RWPE2 (cell line): ENCODE results near the gene HLA-E.

ENCODE experiments used
- ATAC-seq: fragments of 200-7000 bp; cut with Tn5 transposase; 3 replicates; pipeline ENCODE4 v1.9.1; 2021; ENCODE audit warnings: low read depth
- DNase-seq: peaks from one replicate; pipeline ENCODE4 v3.0.0-alpha.2; 2020; ENCODE audit warnings: low spot score
- H3K27ac ChIP-seq: fragments of 450-650 bp; 2 replicates; pipeline ENCODE4 v1.5.1; 2017; ENCODE audit warnings: mild to moderate bottlenecking; ENCODE audit not compliant: poor library complexity, severe bottlenecking
- H3K27me3 ChIP-seq: fragments of 250-450 bp; sonication (Bioruptor Pico); 2 replicates; pipeline ENCODE4 v1.5.1; 2021; ENCODE audit warnings: mild to moderate bottlenecking, moderate library complexity; ENCODE audit not compliant: insufficient read depth, poor library complexity, severe bottlenecking
- H3K36me3 ChIP-seq: fragments of 250-450 bp; sonication (Bioruptor Pico); 2 replicates; pipeline ENCODE4 v1.5.1; 2020; ENCODE audit warnings: low read depth, mild to moderate bottlenecking, moderate library complexity
- H3K4me1 ChIP-seq: fragments of 250-450 bp; sonication (Bioruptor Pico); 2 replicates; pipeline ENCODE4 v1.5.1; 2021; ENCODE audit warnings: mild to moderate bottlenecking, moderate library complexity; ENCODE audit not compliant: insufficient read depth, poor library complexity, severe bottlenecking
- H3K4me3 ChIP-seq: fragments of 250-450 bp; sonication (Bioruptor Pico); 2 replicates; pipeline ENCODE4 v1.5.1; 2021; ENCODE audit warnings: mild to moderate bottlenecking, moderate library complexity; ENCODE audit not compliant: severe bottlenecking
- H3K9me3 ChIP-seq: fragments of 250-450 bp; sonication (Bioruptor Pico); 2 replicates; pipeline ENCODE4 v1.5.1; 2021; ENCODE audit warnings: mild to moderate bottlenecking, moderate library complexity; ENCODE audit not compliant: severe bottlenecking
- TF ChIP-seq, protein P1 (sequence below): fragments of 450-650 bp; IDR thresholded peaks from one replicate; pipeline ENCODE4 v1.5.1; 2017; ENCODE audit warnings: mild to moderate bottlenecking, moderate library complexity; ENCODE audit not compliant: poor library complexity, severe bottlenecking

The HLA-E gene

DNA sequence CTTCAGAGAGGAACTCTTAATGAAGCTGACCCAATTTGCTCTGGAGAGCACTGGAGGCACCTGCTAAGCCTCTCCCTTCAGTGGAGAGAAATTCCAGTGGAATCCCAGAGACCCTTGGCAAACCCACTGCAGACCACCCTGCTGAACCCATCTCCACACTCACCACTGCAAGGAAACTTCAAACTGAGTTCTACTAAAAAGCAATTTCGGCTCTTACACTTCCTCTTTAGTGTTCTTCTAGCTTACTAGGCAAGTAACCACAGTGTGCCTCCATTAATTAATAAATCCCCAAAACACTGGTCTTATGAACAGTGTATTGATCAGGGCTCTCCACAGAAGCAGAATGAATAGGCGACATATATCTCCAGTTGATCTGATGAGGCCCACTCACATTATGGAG is 43.0 kb upstream of the HLA-E start:
- no peaks in the 10 kb centered on the region for H3K9me3 ChIP-seq
- DNase-seq = no peak
- TF ChIP-seq, protein P1, sequence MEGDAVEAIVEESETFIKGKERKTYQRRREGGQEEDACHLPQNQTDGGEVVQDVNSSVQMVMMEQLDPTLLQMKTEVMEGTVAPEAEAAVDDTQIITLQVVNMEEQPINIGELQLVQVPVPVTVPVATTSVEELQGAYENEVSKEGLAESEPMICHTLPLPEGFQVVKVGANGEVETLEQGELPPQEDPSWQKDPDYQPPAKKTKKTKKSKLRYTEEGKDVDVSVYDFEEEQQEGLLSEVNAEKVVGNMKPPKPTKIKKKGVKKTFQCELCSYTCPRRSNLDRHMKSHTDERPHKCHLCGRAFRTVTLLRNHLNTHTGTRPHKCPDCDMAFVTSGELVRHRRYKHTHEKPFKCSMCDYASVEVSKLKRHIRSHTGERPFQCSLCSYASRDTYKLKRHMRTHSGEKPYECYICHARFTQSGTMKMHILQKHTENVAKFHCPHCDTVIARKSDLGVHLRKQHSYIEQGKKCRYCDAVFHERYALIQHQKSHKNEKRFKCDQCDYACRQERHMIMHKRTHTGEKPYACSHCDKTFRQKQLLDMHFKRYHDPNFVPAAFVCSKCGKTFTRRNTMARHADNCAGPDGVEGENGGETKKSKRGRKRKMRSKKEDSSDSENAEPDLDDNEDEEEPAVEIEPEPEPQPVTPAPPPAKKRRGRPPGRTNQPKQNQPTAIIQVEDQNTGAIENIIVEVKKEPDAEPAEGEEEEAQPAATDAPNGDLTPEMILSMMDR = no peak
- H3K27me3 ChIP-seq = peaks cover 86% of the 10 kb centered on the region
- no peak for ATAC-seq
- H3K36me3 ChIP-seq = no peaks in the 10 kb centered on the region
- H3K27ac ChIP-seq = no peak overlapping the region
- no peak overlapping the region for H3K4me3 ChIP-seq
- H3K4me1 ChIP-seq = peaks cover 5% of the 10 kb centered on the region

DNA sequence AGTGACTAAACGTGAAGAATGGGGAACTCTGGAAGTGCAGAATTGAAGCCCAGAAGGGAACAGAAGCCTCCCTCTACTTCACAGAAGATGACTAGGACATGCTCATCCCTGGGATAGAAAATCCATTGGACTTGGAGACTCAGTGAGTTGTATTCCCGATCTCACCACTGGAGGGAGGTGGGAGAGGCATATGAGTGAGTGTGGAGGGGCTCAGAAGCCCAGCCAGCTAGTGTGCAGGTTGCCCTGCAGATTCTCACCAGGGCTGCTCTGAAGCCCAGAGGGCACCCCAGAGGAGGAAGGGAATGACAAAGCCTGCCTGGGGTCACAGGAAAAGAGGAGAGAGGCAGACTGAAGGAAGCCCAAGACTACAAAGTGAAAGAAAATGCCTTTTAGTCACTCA is 42.1 kb upstream of the HLA-E start:
- Histone ChIP-seq H3K36me3 (no peaks in the 10 kb centered on the region), H3K4me3 (no peak overlapping the region), H3K4me1 (peaks cover 5% of the 10 kb centered on the region), H3K27ac (no peak overlapping the region), H3K9me3 (no peaks in the 10 kb centered on the region), H3K27me3 (peaks cover 92% of the 10 kb centered on the region)
- no peak for DNase-seq
- TF ChIP-seq, protein P1 = no peak
- peak; percentile 22; the same call in 1 of the 3 replicates for ATAC-seq

DNA sequence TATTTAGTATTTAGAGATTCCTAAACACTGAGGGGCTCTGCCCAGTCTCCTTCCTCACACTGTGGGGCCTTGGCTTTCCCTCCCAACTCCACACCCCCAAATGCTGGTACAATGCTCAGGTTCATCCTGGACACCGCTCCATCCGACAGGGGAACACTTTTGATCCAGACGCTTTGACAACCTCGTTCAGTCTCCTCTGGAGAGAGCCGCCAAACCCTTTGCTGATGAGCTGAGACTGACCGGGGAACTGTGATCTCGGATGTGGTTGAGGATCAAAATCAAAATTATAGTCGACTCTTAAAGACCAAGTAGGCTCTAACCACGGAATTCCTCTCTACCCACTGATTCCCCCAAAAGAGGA is 38.8 kb upstream of the HLA-E start:
- Histone ChIP-seq H3K9me3 (no peaks in the 10 kb centered on the region), H3K4me1 (no peaks in the 10 kb centered on the region), H3K4me3 (no peak overlapping the region), H3K27me3 (peaks cover 96% of the 10 kb centered on the region), H3K36me3 (no peaks in the 10 kb centered on the region), H3K27ac (no peak overlapping the region)
- ATAC-seq (0 out of 3 replicates have a peak, but pooled peaks have one; percentile 21), DNase-seq (no peak)
- TF ChIP-seq, protein P1 = no peak

DNA sequence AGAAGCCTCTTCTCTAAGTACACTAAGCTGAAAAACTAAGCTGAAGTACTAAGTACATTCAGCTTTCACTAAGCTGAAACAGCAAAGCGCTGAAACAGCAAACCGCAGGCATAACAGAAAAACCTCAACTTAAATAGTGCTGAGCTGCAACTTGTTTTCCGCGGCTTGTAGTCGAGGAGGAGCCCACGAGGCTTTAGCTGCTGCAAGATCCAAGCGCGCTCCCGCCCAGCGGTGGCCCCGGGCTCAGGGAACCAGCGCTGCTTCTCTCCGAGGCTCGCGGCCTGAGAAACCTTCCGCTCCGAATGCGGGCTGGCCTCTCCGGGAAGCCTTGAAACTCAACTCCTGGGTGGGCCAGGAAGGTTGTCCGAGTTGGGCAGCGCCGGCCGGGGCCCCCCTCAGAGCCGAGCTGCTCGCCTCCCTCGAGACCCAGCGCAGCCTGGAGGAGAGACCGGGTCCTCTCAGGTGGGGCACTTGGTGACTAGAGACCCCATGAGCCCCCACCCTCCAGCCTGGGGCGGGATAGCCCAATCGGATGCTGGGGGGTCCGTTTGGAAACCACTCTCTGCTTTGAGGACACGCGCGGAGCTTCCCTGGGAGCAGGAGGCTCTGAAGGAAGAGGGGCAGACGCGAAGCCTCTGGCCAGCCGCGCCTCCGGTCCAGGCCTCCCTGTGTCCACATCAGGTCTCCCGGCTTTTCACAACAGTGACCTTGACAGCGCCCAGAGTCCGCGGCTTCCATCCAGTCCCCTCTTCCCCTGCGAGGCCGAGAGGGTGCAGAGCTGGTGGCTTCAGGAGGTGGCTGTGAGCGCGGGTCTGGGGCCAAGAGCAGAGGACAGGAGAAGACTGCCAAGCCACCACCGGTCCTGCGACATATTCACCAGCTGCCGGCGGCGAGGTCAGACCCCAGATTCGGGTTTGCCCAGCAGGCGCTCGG is 38.1 kb upstream of the HLA-E start:
- Histone ChIP-seq H3K9me3 (no peaks in the 10 kb centered on the region), H3K36me3 (no peaks in the 10 kb centered on the region), H3K4me1 (no peaks in the 10 kb centered on the region), H3K4me3 (no peak overlapping the region), H3K27ac (no peak overlapping the region), H3K27me3 (peaks cover 96% of the 10 kb centered on the region)
- TF ChIP-seq, protein P1 = no peak
- no peak for DNase-seq
- ATAC-seq = peak; percentile 43; the same call in 2 of the 3 replicates
